Thyroid gland (tissue), 4 donors: Measurements from ENCODE around the gene BATF2.

Experiments used
- POLR2A ChIP-seq, 2 donors: fragments of 450-650 bp; IDR thresholded peaks; one replicate each; pipeline ENCODE4 v1.6.1; 2017; ENCODE audit warnings: antibody characterized with exemption in 2 of 2, mild to moderate bottlenecking in 2 of 2, moderate library complexity in 1 of 2
- TF ChIP-seq, protein P1 (sequence below), 6 experiments: fragments of 200-600 bp in 3 of 6; fragments of 450-650 bp in 3 of 6; sonication (generic) in 3 of 6; IDR thresholded peaks; one replicate each; pipeline ENCODE4 v1.5.1; 2016 to 2019; ENCODE audit warnings: antibody characterized with exemption in 6 of 6, mild to moderate bottlenecking in 2 of 6, inconsistent platforms in 1 of 6, moderate library complexity in 1 of 6

GRCh38 chr11:65021509-65021908, 24.7 kb upstream of the BATF2 start:
- TF ChIP-seq, protein P1, sequence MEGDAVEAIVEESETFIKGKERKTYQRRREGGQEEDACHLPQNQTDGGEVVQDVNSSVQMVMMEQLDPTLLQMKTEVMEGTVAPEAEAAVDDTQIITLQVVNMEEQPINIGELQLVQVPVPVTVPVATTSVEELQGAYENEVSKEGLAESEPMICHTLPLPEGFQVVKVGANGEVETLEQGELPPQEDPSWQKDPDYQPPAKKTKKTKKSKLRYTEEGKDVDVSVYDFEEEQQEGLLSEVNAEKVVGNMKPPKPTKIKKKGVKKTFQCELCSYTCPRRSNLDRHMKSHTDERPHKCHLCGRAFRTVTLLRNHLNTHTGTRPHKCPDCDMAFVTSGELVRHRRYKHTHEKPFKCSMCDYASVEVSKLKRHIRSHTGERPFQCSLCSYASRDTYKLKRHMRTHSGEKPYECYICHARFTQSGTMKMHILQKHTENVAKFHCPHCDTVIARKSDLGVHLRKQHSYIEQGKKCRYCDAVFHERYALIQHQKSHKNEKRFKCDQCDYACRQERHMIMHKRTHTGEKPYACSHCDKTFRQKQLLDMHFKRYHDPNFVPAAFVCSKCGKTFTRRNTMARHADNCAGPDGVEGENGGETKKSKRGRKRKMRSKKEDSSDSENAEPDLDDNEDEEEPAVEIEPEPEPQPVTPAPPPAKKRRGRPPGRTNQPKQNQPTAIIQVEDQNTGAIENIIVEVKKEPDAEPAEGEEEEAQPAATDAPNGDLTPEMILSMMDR (IDR thresholded peaks at IDR 0.05), result no peak
- no peak for TF ChIP-seq POLR2A (IDR thresholded peaks at IDR 0.05)
